Ectodermal cell (in vitro differentiated cells): ENCODE data around the gene TMEM178B.

Experiments used
- H3K27ac ChIP-seq: 2 replicates; pipeline ENCODE4 v1.7.0; 2013; ENCODE audit warnings: mild to moderate bottlenecking, low read depth, low read length; ENCODE audit not compliant: insufficient read depth, poor library complexity, severe bottlenecking
- H3K27me3 ChIP-seq: 2 replicates; pipeline ENCODE4 v1.7.0; 2013; ENCODE audit warnings: mild to moderate bottlenecking, low read length; ENCODE audit not compliant: insufficient read depth, control insufficient read depth, poor library complexity, severe bottlenecking
- H3K36me3 ChIP-seq: one replicate; pipeline ENCODE4 v1.7.0; 2013; ENCODE audit warnings: low read length; ENCODE audit not compliant: control insufficient read depth, insufficient read depth
- H3K4me1 ChIP-seq: one replicate; pipeline ENCODE4 v1.7.0; 2013; ENCODE audit warnings: low read length; ENCODE audit not compliant: control insufficient read depth, insufficient read depth
- H3K4me3 ChIP-seq: 2 replicates; pipeline ENCODE4 v1.7.0; 2013; ENCODE audit warnings: low read depth, low read length, control low read depth; ENCODE audit not compliant: insufficient read depth
- H3K9me3 ChIP-seq: 2 replicates; pipeline ENCODE4 v1.7.0; 2013; ENCODE audit warnings: mild to moderate bottlenecking, low read length, moderate library complexity; ENCODE audit not compliant: control insufficient read depth
- WGBS, 2 experiments: methylation state at CpG; one replicate each; pipeline ENCODE4 v1.1.7; 2013; ENCODE audit warnings: missing lambda C conversion rate in 2 of 2; 5-methylcytosine and 5-hydroxymethylcytosine counted together

TMEM178B gene

GRCh38 chr7:141198194-141198958 is 124.5 kb downstream of the TMEM178B start:
- Histone ChIP-seq H3K27ac (no peak overlapping the region), H3K27me3 (no peaks in the 10 kb centered on the region), H3K4me1 (peaks cover 8% of the 10 kb centered on the region), H3K9me3 (no peaks in the 10 kb centered on the region), H3K4me3 (no peak overlapping the region), H3K36me3 (no peaks in the 10 kb centered on the region)
- 88 to 92% methylated on average over 10 of the region's 12 CpGs for WGBS, 2 experiments

GRCh38 chr7:141200191-141201108 is 126.6 kb downstream of the TMEM178B start:
- H3K36me3 ChIP-seq = no peaks in the 10 kb centered on the region
- 93 to 94% methylated on average over 14 of the region's 14 CpGs for WGBS, 2 experiments
- H3K4me1 ChIP-seq = peaks cover 8% of the 10 kb centered on the region
- no peaks in the 10 kb centered on the region for H3K27me3 ChIP-seq
- no peak overlapping the region for H3K27ac ChIP-seq
- no peak overlapping the region for H3K4me3 ChIP-seq
- no peaks in the 10 kb centered on the region for H3K9me3 ChIP-seq

- no peaks in the 10 kb centered on the region for H3K9me3 ChIP-seq
- 80 to 86% methylated on average over 11 of the region's 11 CpGs for WGBS, 2 experiments
- no peak overlapping the region for H3K4me3 ChIP-seq
- H3K27me3 ChIP-seq = no peaks in the 10 kb centered on the region
- H3K36me3 ChIP-seq = no peaks in the 10 kb centered on the region
- no peak overlapping the region for H3K27ac ChIP-seq
- H3K4me1 ChIP-seq = peaks cover 8% of the 10 kb centered on the region
These were observed 127.5 kb downstream of the TMEM178B start for GRCh38 chr7:141201145-141201885.

- Histone ChIP-seq H3K4me3 (no peak overlapping the region), H3K9me3 (no peaks in the 10 kb centered on the region), H3K36me3 (no peaks in the 10 kb centered on the region), H3K27ac (no peak overlapping the region), H3K4me1 (peaks cover 8% of the 10 kb centered on the region), H3K27me3 (no peaks in the 10 kb centered on the region)
- 73 to 74% methylated on average over 4 of the region's 4 CpGs for WGBS, 2 experiments
These were observed 128.7 kb downstream of the TMEM178B start for GRCh38 chr7:141202535-141202934.

GRCh38 chr7:141203177-141203576 is 129.3 kb downstream of the TMEM178B start:
- 92 to 95% methylated on average over 5 to 6 of the region's 6 CpGs for WGBS, 2 experiments
- Histone ChIP-seq H3K27ac (no peak overlapping the region), H3K4me3 (no peak overlapping the region), H3K27me3 (no peaks in the 10 kb centered on the region), H3K4me1 (peaks cover 8% of the 10 kb centered on the region), H3K9me3 (no peaks in the 10 kb centered on the region), H3K36me3 (no peaks in the 10 kb centered on the region)

GRCh38 chr7:141203586-141203985 is 129.7 kb downstream of the TMEM178B start:
- no peak overlapping the region for H3K27ac ChIP-seq
- 42 to 43% methylated on average over 4 of the region's 4 CpGs for WGBS, 2 experiments

GRCh38 chr7:141207661-141208060 is 133.8 kb downstream of the TMEM178B start:
- 87 to 99% methylated on average over 3 of the region's 3 CpGs for WGBS, 2 experiments
- Histone ChIP-seq H3K4me3 (no peak overlapping the region), H3K27me3 (no peaks in the 10 kb centered on the region), H3K36me3 (no peaks in the 10 kb centered on the region), H3K27ac (no peak overlapping the region), H3K9me3 (no peaks in the 10 kb centered on the region), H3K4me1 (no peaks in the 10 kb centered on the region)

More at GRCh38 chr7:141203586-141203985, 129.7 kb downstream of the TMEM178B start:
- Histone ChIP-seq H3K27me3 (no peaks in the 10 kb centered on the region), H3K36me3 (no peaks in the 10 kb centered on the region), H3K4me3 (no peak overlapping the region), H3K4me1 (peaks cover 8% of the 10 kb centered on the region), H3K9me3 (no peaks in the 10 kb centered on the region)

- 74 to 77% methylated on average over 3 of the region's 3 CpGs for WGBS, 2 experiments
- H3K36me3 ChIP-seq = no peaks in the 10 kb centered on the region
- no peak overlapping the region for H3K4me3 ChIP-seq
- H3K27me3 ChIP-seq = no peaks in the 10 kb centered on the region
- no peaks in the 10 kb centered on the region for H3K4me1 ChIP-seq
- H3K9me3 ChIP-seq = no peaks in the 10 kb centered on the region
- no peak overlapping the region for H3K27ac ChIP-seq
These were observed 134.7 kb downstream of the TMEM178B start for GRCh38 chr7:141208539-141208938.

GRCh38 chr7:141209454-141209853 is 135.6 kb downstream of the TMEM178B start:
- no peaks in the 10 kb centered on the region for H3K36me3 ChIP-seq
- H3K27ac ChIP-seq = no peak overlapping the region
- H3K9me3 ChIP-seq = no peaks in the 10 kb centered on the region
- H3K4me1 ChIP-seq = no peaks in the 10 kb centered on the region
- no peak overlapping the region for H3K4me3 ChIP-seq
- H3K27me3 ChIP-seq = no peaks in the 10 kb centered on the region
- WGBS, 2 experiments = 92% methylated on average over 2 to 3 of the region's 3 CpGs

GRCh38 chr7:141210862-141211261 is 137.0 kb downstream of the TMEM178B start:
- Histone ChIP-seq H3K27me3 (no peaks in the 10 kb centered on the region), H3K4me3 (no peak overlapping the region), H3K36me3 (no peaks in the 10 kb centered on the region), H3K4me1 (no peaks in the 10 kb centered on the region), H3K9me3 (no peaks in the 10 kb centered on the region), H3K27ac (no peak overlapping the region)
- 57 to 58% methylated on average over 2 of the region's 2 CpGs for WGBS, 2 experiments
